HG02852 (cell line): ENCODE results near the gene AAMDC.
"Not testable (repeated sequence)": the region's sequence is repeated elsewhere in the genome, so short reads cannot be mapped to it uniquely, and the experiment has no call there.

Experiments
- ATAC-seq: cut with Tn5 transposase; IDR thresholded peaks from one replicate; pipeline ENCODE4 v1.9.1; 2021; ENCODE audit warnings: mild to moderate bottlenecking, moderate library complexity; ENCODE audit not compliant: unreplicated experiment

Gene AAMDC

GRCh38 chr11:77819921-77820564 lies 901 bp upstream of the AAMDC start:
- peak; percentile 11 for ATAC-seq

DNA sequence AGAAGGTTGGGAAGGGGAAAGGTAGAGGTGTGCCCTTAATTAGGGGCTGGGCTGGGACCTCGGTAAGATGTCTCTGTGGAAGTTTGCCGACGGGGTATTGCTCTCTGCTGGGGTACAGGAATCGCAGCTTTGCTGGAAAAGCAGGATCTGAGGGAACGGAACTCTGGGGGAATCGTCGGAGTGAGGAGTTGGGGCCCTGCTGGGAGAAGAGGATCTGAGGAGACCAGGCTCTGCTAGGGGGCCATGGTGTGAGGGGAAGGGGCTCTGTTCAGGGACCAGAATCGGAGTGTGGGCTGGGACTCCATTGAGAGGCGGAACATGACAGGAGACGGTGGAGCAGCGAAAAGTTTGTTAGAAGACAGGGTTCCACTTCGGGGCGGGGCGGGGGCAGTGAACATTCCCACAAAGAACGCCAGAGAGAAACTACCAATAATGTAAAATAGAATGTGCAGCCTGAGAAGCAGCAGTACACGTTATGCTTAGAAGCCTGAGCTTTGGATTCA lies 456 bp downstream of the AAMDC start:
- no peak for ATAC-seq

DNA sequence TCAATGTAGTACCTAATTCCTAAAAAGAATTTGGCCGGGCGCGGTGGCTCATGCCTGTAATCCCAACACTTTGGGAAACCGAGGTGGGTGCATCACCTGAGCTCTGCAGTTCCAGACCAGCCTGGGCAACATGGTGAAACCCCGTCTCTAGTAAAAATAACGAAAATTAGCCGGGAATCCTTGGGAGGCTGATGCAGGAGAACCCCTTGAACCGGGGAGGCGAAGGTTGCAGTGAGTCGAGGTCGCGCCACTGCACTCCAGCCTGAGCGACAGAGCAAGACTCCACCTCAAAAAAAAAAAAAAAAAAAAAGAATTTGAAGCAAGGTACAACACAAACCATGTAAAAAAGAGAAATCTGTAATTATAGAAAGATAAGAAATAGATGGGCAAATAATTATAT lies 1.2 kb downstream of the AAMDC start:
- not testable (repeated sequence) for ATAC-seq

- ATAC-seq = no peak
Observed at GRCh38 chr11:77823775-77824174, 2.8 kb downstream of the AAMDC start.

DNA sequence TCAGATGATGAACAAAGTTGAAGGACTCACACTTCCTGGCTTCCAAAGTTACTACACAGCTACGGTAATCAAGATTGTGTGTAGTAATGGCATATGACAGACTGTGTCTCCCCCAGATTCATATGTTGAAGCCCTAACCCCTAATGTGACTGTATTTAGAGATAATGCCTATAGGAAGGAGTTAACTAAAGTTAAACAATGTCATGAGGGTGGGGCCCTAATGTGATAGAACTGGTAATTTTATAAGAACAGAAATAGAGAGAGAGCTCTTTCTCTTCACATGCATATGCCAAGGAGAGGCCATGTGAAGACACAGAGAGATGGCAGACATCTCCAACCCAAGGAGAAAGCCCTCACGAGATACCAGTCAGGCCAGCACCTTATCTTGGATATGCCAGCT lies 8.0 kb downstream of the AAMDC start:
- ATAC-seq = no peak

- no peak for ATAC-seq
Observed at GRCh38 chr11:77833302-77833701, 12.4 kb downstream of the AAMDC start.

GRCh38 chr11:77842441-77843121 lies 21.6 kb downstream of the AAMDC start:
- ATAC-seq = no peak

DNA sequence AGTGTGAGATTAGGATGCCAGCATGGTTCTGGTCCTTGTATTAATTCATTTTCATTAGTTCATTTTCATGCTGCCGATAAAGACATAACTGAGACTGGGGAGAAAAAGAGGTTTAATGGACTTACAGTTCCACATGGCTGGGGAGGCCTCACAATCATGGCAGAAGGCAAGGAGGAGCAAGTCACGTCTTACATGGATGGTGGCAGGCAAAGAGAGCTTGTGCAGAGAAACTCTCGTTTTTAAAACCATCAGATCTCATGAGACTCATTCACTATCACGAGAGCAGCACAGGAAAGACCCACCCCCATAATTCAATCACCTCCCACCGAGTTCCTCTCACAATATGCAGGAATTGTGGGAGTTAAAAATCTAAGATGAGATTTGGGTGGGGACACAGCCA lies 22.8 kb downstream of the AAMDC start:
- ATAC-seq = not testable (repeated sequence)

- no peak for ATAC-seq
Observed at GRCh38 chr11:77851503-77851902, 30.6 kb downstream of the AAMDC start.

DNA sequence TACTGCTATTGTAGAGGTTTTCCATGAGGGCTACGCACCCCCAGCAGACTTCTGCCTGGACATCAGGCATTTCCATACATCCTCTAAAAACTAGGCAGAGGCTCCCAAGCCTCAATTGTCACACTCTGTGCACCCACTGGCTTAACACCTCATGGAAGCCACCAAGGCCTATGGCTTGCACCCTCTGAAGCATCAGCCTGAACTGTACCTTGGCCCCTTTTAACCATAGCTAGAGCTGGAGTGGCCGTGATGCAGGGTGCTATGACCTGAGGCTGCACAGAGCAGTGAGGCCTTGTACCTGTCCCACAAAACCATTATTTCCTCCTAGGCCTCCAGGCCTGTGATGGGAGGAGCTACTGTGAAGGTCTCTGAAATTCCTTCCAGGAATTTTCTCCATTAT lies 33.9 kb downstream of the AAMDC start:
- no peak for ATAC-seq

- not testable (repeated sequence) for ATAC-seq
Observed at GRCh38 chr11:77857906-77858457, 37.0 kb downstream of the AAMDC start.

GRCh38 chr11:77861444-77861843 lies 40.5 kb downstream of the AAMDC start:
- not testable (repeated sequence) for ATAC-seq

- no peak for ATAC-seq
Observed at GRCh38 chr11:77865805-77866204, 44.9 kb downstream of the AAMDC start.

GRCh38 chr11:77866336-77866735 lies 45.4 kb downstream of the AAMDC start:
- ATAC-seq = no peak

DNA sequence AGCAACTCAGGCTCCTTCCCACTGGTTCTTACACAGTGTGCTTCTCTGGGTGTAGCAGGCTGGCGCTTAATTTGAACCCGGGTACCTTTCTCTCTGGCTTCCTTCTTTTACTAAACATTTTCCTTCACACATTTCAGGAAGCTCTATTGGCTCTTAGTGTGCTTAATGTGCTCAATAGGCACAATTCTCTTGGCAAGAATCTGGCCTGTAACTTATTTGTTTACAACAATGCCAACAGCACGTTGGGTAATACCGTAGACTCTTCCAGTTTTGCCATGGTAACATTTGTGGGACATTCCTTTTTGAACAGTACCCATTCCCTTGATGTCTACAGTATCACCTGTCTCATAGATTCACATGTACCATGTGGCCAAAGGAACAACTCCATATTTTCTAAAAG lies 47.8 kb downstream of the AAMDC start:
- ATAC-seq = no peak

DNA sequence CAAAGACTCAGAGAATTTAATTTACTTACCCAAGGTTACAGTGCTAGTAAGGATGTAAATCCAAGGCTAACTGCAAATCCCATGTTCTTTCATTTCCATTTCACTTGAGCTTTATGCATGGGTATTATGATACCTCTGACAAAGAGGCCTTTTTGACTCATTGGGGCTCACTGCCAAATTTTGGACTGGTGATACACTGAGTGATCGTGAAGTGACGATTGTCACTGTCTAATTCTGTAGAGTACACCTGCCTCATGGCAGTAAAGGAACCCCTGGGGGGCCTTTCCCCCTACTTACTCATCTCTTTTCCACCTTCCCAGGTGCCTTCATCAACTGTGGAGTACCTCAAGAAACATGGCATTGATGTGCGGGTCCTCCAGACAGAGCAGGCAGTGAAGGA lies 50.9 kb downstream of the AAMDC start:
- ATAC-seq = no peak

- ATAC-seq = no peak
Observed at GRCh38 chr11:77873345-77873744, 52.4 kb downstream of the AAMDC start.

- ATAC-seq = no peak
Observed at GRCh38 chr11:77874206-77874605, 53.3 kb downstream of the AAMDC start.

GRCh38 chr11:77876045-77876444 lies 55.1 kb downstream of the AAMDC start:
- no peak for ATAC-seq

DNA sequence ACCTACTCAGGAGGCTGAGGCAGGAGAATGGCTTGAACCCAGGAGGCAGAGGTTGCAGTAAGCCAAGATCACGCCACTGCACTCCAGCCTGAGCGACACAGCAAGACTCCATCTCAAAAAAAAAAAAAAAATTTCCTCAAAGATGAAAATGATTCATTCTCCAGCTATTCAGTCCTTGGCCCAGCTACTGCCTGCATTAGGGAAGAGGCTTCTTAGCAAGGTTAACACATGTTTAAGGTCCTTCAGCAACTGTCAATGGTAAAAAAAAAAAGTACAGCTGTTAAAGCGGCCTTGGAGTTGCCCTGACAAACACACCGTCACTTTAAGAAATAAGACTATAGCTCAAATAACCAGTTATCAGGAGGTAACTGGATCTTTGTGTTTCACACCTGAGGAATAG lies 57.3 kb downstream of the AAMDC start:
- not testable (repeated sequence) for ATAC-seq

DNA sequence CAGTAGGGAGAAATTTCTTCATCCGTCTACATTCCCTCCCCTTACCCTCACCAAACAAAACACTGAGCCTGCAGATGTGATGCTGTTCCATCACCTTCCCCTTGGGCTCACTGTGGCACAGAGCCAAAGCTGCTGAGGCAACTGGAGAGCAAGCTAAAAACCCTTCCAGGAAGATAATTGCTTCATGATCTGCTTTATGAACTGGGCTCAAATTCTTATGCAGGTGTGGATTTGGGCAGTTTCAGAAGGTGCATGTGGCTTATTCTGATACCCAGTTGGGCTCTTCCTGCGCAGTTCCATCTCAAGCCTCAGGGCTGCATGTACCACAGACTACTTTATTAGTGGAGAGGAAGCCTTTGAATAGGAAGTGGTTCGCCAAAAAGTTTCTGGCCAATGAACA lies 58.3 kb downstream of the AAMDC start:
- peak; percentile 83 for ATAC-seq

GRCh38 chr11:77882396-77882795 lies 61.5 kb downstream of the AAMDC start:
- ATAC-seq = no peak
